Measurements from ENCODE around the gene FCRLB.
"Not testable (repeated sequence)": the region's sequence is repeated elsewhere in the genome, so short reads cannot be mapped to it uniquely, and the experiment has no call there.

The FCRLB gene

DNA sequence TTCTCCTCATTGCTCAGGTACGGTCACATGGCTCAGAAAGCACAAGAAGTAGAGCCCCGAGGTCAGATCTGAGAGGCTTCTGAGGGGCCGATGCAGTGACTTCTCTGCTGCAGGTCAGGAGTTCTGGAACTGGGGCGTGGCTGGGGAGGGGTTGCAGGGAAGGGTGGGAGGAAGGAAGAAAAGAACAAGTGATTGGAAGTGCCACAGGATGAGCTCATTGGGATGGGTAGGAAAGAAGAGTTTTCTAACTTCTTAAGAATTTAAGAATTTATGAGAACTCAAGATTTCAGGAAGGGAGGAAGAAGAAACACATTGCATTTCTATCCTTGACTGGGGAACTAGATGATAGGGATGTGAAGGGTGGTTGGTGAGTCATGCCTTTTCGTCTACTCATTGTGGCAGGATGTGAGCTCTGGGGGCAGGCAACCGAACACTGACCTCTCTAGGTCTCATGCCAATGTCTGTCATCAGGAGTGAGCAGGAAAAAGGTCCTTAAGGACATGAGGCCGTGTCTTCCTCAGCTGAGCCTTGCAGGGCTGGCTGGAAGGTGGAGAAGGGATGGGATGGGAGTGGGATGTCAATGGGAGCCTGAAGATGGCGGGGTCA is 497 bp downstream of the FCRLB start:
- no peak for ATAC-seq (ENCODE audit: insufficient read depth, low read depth)
- H3K4me1 ChIP-seq (ENCODE audit: insufficient read depth, low read length), result peaks cover 12% of the 10 kb centered on the region
- no peaks in the 10 kb centered on the region for H3K9me3 ChIP-seq (ENCODE audit: insufficient read depth, low read length, severe bottlenecking)
- H3K27ac ChIP-seq (ENCODE audit: low read length), result no peak overlapping the region
- H3K4me3 ChIP-seq (ENCODE audit: low read depth in 1 of 2, low read length in 2 of 2), result no peak overlapping the region
- H3K79me2 ChIP-seq (ENCODE audit: insufficient read depth, low read length), result no peaks in the 10 kb centered on the region
- no peaks in the 10 kb centered on the region for H4K20me1 ChIP-seq (ENCODE audit: insufficient read depth, low read length)
- no peak overlapping the region for H2AFZ ChIP-seq (ENCODE audit: low read depth, low read length)
- TF ChIP-seq, protein P1, sequence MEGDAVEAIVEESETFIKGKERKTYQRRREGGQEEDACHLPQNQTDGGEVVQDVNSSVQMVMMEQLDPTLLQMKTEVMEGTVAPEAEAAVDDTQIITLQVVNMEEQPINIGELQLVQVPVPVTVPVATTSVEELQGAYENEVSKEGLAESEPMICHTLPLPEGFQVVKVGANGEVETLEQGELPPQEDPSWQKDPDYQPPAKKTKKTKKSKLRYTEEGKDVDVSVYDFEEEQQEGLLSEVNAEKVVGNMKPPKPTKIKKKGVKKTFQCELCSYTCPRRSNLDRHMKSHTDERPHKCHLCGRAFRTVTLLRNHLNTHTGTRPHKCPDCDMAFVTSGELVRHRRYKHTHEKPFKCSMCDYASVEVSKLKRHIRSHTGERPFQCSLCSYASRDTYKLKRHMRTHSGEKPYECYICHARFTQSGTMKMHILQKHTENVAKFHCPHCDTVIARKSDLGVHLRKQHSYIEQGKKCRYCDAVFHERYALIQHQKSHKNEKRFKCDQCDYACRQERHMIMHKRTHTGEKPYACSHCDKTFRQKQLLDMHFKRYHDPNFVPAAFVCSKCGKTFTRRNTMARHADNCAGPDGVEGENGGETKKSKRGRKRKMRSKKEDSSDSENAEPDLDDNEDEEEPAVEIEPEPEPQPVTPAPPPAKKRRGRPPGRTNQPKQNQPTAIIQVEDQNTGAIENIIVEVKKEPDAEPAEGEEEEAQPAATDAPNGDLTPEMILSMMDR (IDR thresholded peaks at IDR 0.05; ENCODE audit: borderline replicate concordance, extremely low read depth, low read length, poor library complexity, severe bottlenecking), result no peak
- no peak for TF ChIP-seq EZH2 (IDR thresholded peaks at IDR 0.05; ENCODE audit: borderline replicate concordance, low read depth, low read length, severe bottlenecking)
- peaks cover 54% of the 10 kb centered on the region for H3K27me3 ChIP-seq (ENCODE audit: insufficient read depth, low read length, poor library complexity)
- DNase-seq, result no peak
- no peak overlapping the region for H3K4me2 ChIP-seq (ENCODE audit: insufficient read depth, low read length)
- no peak overlapping the region for H3K9ac ChIP-seq (ENCODE audit: low read depth, low read length)
- no peaks in the 10 kb centered on the region for H3K36me3 ChIP-seq (ENCODE audit: insufficient read depth, low read length)

DNA sequence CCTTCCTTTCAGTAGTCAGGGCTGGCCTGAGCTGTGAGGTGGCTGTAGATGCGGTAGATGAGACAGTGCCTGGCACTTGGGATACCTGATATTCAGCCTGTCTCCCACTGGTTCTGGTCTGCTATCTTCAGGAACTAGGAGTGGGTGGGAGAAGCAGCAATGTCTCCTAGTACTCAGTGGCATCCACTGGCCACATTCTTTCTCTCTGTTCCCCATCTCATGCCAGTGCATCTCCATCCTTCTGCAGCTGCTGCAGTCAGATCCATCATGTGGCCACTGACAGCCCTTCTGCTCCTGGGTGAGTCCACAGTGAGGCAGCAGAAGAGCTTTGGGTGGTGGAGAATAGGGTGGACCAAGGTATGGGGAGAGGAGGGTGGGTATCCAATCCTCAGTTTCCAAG is 1.1 kb downstream of the FCRLB start:
- Histone ChIP-seq H3K79me2 (ENCODE audit: insufficient read depth, low read length) (no peaks in the 10 kb centered on the region), H3K36me3 (ENCODE audit: insufficient read depth, low read length) (no peaks in the 10 kb centered on the region), H3K27me3 (ENCODE audit: insufficient read depth, low read length, poor library complexity) (peaks cover 49% of the 10 kb centered on the region), H2AFZ (ENCODE audit: low read depth, low read length) (no peak overlapping the region), H3K4me1 (ENCODE audit: insufficient read depth, low read length) (peaks cover 16% of the 10 kb centered on the region), H3K4me2 (ENCODE audit: insufficient read depth, low read length) (no peak overlapping the region), H3K9me3 (ENCODE audit: insufficient read depth, low read length, severe bottlenecking) (no peaks in the 10 kb centered on the region), H4K20me1 (ENCODE audit: insufficient read depth, low read length) (no peaks in the 10 kb centered on the region), H3K27ac (ENCODE audit: low read length) (no peak overlapping the region), H3K4me3 (ENCODE audit: low read depth in 1 of 2, low read length in 2 of 2) (no peak overlapping the region), H3K9ac (ENCODE audit: low read depth, low read length) (no peak overlapping the region)
- DNase-seq (no peak), ATAC-seq (ENCODE audit: insufficient read depth, low read depth) (no peak)
- no peak for TF ChIP-seq EZH2 (IDR thresholded peaks at IDR 0.05; ENCODE audit: borderline replicate concordance, low read depth, low read length, severe bottlenecking)
- TF ChIP-seq, protein P1 (IDR thresholded peaks at IDR 0.05; ENCODE audit: borderline replicate concordance, extremely low read depth, low read length, poor library complexity, severe bottlenecking), result no peak

DNA sequence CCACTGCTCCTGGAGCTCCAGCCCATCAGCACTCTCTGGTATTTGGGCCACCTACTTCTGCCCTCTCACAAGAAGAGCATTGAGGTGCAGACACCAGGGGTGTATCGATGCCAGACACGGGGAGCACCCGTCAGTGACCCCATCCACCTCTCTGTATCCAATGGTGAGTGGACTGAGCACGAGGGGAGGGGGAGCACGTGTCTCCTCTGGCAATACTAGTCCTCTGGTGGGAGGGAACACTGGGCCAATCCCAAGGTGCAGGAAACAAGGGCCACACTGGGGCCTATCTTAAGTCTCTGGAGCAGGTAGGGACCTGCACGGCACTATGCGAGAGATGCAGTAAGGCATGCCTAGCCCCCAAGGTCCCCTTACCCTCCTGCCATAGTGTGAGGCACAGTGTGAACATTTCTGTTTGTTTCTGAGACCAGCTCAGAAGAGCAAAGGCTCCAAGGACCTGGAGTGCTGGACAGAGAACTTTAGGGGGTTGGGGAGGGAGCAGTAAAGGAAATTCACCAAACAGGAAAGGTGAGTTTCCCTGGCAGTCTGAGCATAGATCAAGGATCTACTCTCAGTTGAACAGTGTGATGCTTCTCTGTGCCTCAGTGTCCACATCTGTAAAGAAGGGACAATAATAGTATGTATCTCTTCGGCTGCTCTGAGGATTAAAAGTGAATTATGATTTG is 2.3 kb downstream of the FCRLB start:
- DNase-seq, result no peak
- no peaks in the 10 kb centered on the region for H4K20me1 ChIP-seq (ENCODE audit: insufficient read depth, low read length)
- no peak overlapping the region for H3K4me2 ChIP-seq (ENCODE audit: insufficient read depth, low read length)
- no peaks in the 10 kb centered on the region for H3K9me3 ChIP-seq (ENCODE audit: insufficient read depth, low read length, severe bottlenecking)
- peaks cover 28% of the 10 kb centered on the region for H3K4me1 ChIP-seq (ENCODE audit: insufficient read depth, low read length)
- no peaks in the 10 kb centered on the region for H3K79me2 ChIP-seq (ENCODE audit: insufficient read depth, low read length)
- ATAC-seq (ENCODE audit: insufficient read depth, low read depth), result no peak
- H3K27ac ChIP-seq (ENCODE audit: low read length), result no peak overlapping the region
- H3K9ac ChIP-seq (ENCODE audit: low read depth, low read length), result no peak overlapping the region
- H2AFZ ChIP-seq (ENCODE audit: low read depth, low read length), result no peak overlapping the region
- H3K36me3 ChIP-seq (ENCODE audit: insufficient read depth, low read length), result no peaks in the 10 kb centered on the region
- peaks cover 46% of the 10 kb centered on the region for H3K27me3 ChIP-seq (ENCODE audit: insufficient read depth, low read length, poor library complexity)
- TF ChIP-seq EZH2 (IDR thresholded peaks at IDR 0.05; ENCODE audit: borderline replicate concordance, low read depth, low read length, severe bottlenecking), result no peak
- TF ChIP-seq, protein P1 (IDR thresholded peaks at IDR 0.05; ENCODE audit: borderline replicate concordance, extremely low read depth, low read length, poor library complexity, severe bottlenecking), result no peak
- no peak overlapping the region for H3K4me3 ChIP-seq (ENCODE audit: low read depth in 1 of 2, low read length in 2 of 2)

DNA sequence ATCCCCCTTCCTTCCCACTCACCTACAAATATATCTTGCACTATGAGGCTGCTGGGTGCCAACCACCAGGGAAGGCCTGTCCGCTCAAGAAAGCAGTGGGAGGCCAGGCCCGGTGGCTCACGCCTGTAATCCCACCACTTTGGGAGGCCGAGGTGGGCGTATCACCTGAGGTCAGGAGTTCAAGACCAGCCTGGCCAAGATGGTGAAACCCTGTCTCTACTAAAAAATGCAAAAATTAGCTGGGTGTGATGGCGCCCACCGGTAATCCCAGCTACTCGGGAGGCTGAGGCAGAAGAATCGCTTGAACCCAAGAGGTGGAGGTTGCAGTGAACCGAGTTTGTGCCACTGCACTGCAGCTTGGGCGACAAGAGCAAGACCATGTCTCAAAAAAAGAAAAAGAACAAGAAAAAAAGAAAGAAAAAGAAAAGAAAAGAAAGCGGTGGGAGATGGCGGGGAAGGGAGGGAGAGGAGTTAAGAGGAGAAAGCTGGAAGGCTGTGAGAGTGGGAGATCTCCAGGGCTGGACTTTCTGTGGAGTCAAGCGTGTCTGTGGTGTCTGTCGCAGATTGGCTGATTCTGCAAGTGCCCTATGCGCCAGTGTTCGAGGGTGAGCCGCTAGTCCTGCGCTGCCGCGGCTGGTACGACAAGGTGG is 4.0 kb downstream of the FCRLB start:
- H3K4me3 ChIP-seq (ENCODE audit: low read depth in 1 of 2, low read length in 2 of 2), result peak overlapping the region in 1 of 2 experiments; percentile 89; a peak in 2 of 4 replicates
- H3K9me3 ChIP-seq (ENCODE audit: insufficient read depth, low read length, severe bottlenecking); H2AFZ ChIP-seq (ENCODE audit: low read depth, low read length); H3K36me3 ChIP-seq (ENCODE audit: insufficient read depth, low read length); ATAC-seq (ENCODE audit: insufficient read depth, low read depth); H3K79me2 ChIP-seq (ENCODE audit: insufficient read depth, low read length); DNase-seq; H3K27ac ChIP-seq (ENCODE audit: low read length); H4K20me1 ChIP-seq (ENCODE audit: insufficient read depth, low read length): not testable (repeated sequence)
- peaks cover 55% of the 10 kb centered on the region for H3K27me3 ChIP-seq (ENCODE audit: insufficient read depth, low read length, poor library complexity)
- peak overlapping the region; percentile 69; the same call in 1 of the 2 replicates for H3K9ac ChIP-seq (ENCODE audit: low read depth, low read length)
- H3K4me1 ChIP-seq (ENCODE audit: insufficient read depth, low read length), result peaks cover 31% of the 10 kb centered on the region
- H3K4me2 ChIP-seq (ENCODE audit: insufficient read depth, low read length), result peak overlapping the region; percentile 99
